Skeletal muscle satellite cell (primary cell): ENCODE data around the gene ZSWIM9.

Experiments
- H3K27me3 ChIP-seq: 2 replicates; pipeline ENCODE4 v1.7.0; 2013; ENCODE audit warnings: low read length; ENCODE audit not compliant: control insufficient read depth, insufficient read depth
- H3K36me3 ChIP-seq: 2 replicates; pipeline ENCODE4 v1.7.0; 2013; ENCODE audit warnings: mild to moderate bottlenecking, control low read depth, low read length; ENCODE audit not compliant: insufficient read depth
- H3K4me1 ChIP-seq: 2 replicates; pipeline ENCODE4 v1.7.0; 2013; ENCODE audit warnings: low read length; ENCODE audit not compliant: control insufficient read depth, insufficient read depth
- H3K4me2 ChIP-seq: 2 replicates; pipeline ENCODE4 v1.7.0; 2013; ENCODE audit warnings: mild to moderate bottlenecking, low read length
- H3K4me3 ChIP-seq: 2 replicates; pipeline ENCODE4 v1.7.0; 2013; ENCODE audit warnings: low read length
- H3K9ac ChIP-seq: 2 replicates; pipeline ENCODE4 v1.7.0; 2013; ENCODE audit warnings: mild to moderate bottlenecking, low read depth, low read length, moderate library complexity
- H3K9me3 ChIP-seq: replicated peaks from 2 replicates; pipeline ENCODE4 v1.7.0; 2013; ENCODE audit warnings: mild to moderate bottlenecking, control low read depth, low read length

Gene ZSWIM9

DNA sequence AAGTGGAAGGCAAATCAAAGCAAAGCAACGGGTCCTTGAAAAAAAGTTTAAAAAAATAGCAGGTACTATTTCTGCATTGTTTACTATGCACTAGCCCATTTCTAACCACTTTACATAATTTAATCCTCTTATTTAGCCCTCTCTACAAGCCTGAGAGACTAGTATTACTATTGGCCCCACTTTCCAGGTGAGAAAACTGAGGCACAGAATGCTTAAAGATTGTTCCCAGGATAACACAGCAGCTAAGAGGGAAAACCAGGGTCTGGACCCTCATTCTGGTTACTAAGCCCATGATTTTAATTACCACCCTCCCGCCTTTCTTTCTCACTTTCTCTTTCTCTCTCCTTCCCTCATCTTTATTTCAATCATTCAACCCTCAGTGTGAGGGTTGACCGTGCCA, 5.7 kb downstream of the ZSWIM9 start:
- Histone ChIP-seq H3K4me1 (peaks cover 1% of the 10 kb centered on the region), H3K27me3 (no peaks in the 10 kb centered on the region), H3K4me2 (no peak overlapping the region), H3K36me3 (peaks cover 25% of the 10 kb centered on the region), H3K4me3 (no peak overlapping the region), H3K9ac (no peak overlapping the region), H3K9me3 (peaks cover 2% of the 10 kb centered on the region)

- H3K9ac ChIP-seq, result no peak overlapping the region
- H3K4me3 ChIP-seq, result no peak overlapping the region
- H3K36me3 ChIP-seq, result peaks cover 12% of the 10 kb centered on the region
- H3K9me3 ChIP-seq, result peaks cover 6% of the 10 kb centered on the region
- no peaks in the 10 kb centered on the region for H3K4me1 ChIP-seq
- no peak overlapping the region for H3K4me2 ChIP-seq
- H3K27me3 ChIP-seq, result no peaks in the 10 kb centered on the region
Measured at GRCh38 chr19:48181505-48181904, 11.0 kb downstream of the ZSWIM9 start.

GRCh38 chr19:48182434-48182833, 12.0 kb downstream of the ZSWIM9 start:
- Histone ChIP-seq H3K9me3 (peaks cover 6% of the 10 kb centered on the region), H3K4me2 (no peak overlapping the region), H3K9ac (no peak overlapping the region), H3K27me3 (no peaks in the 10 kb centered on the region), H3K4me3 (no peak overlapping the region), H3K36me3 (peaks cover 12% of the 10 kb centered on the region), H3K4me1 (no peaks in the 10 kb centered on the region)

GRCh38 chr19:48183356-48183755, 12.9 kb downstream of the ZSWIM9 start:
- no peak overlapping the region for H3K4me3 ChIP-seq
- peaks cover 12% of the 10 kb centered on the region for H3K36me3 ChIP-seq

DNA sequence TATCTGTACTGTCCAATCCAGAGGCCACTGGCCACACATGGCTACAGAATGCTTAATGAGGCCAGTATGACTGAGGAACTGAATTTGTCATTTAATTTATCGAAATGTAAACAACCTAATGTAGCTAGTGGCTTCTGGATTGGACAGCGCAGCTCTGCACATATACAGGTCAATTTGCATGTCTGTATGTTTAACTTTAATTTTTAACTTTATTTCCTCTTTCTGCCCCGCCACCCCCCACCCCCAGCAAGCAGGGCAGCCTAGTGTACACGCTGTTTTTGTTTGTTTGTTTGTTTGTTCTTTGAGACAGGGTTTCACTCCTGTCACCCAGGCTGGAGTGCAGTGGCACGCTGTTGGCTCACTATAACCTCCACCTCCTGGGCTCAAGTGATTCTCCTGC, 15.5 kb downstream of the ZSWIM9 start:
- Histone ChIP-seq H3K9me3 (peaks cover 6% of the 10 kb centered on the region), H3K36me3 (peaks cover 11% of the 10 kb centered on the region), H3K4me3 (no peak overlapping the region), H3K4me2 (no peak overlapping the region), H3K4me1 (no peaks in the 10 kb centered on the region), H3K27me3 (no peaks in the 10 kb centered on the region), H3K9ac (no peak overlapping the region)

More at GRCh38 chr19:48183356-48183755, 12.9 kb downstream of the ZSWIM9 start:
- Histone ChIP-seq H3K27me3 (no peaks in the 10 kb centered on the region), H3K4me1 (no peaks in the 10 kb centered on the region), H3K4me2 (no peak overlapping the region), H3K9me3 (peaks cover 6% of the 10 kb centered on the region), H3K9ac (no peak overlapping the region)

DNA sequence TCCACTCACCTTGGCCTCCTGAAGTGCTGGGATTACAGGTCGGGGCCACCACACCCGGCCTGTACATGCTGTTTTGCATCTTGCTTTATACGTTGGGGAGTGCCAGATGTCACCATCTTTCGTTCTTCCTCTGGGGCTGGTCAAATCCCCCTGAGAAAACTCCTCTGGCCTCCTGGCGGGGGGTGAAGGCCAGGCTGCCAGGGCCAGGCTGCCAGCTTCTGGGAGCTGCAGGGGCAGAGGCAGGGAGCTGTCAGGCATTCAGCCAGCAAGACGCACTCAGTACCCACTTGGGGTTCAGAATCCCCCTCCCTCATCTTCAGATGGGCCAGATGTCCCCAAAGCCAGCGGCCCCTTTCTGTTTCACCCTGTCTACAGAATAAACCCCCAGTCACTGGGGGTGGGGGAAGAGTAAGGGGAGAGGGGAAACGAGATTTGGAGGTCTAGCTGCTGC, 16.1 kb downstream of the ZSWIM9 start:
- H3K9me3 ChIP-seq, result peaks cover 1% of the 10 kb centered on the region
- H3K4me3 ChIP-seq, result no peak overlapping the region
- no peaks in the 10 kb centered on the region for H3K27me3 ChIP-seq
- H3K4me2 ChIP-seq, result no peak overlapping the region
- H3K36me3 ChIP-seq, result peaks cover 7% of the 10 kb centered on the region
- no peak overlapping the region for H3K9ac ChIP-seq
- H3K4me1 ChIP-seq, result no peaks in the 10 kb centered on the region

DNA sequence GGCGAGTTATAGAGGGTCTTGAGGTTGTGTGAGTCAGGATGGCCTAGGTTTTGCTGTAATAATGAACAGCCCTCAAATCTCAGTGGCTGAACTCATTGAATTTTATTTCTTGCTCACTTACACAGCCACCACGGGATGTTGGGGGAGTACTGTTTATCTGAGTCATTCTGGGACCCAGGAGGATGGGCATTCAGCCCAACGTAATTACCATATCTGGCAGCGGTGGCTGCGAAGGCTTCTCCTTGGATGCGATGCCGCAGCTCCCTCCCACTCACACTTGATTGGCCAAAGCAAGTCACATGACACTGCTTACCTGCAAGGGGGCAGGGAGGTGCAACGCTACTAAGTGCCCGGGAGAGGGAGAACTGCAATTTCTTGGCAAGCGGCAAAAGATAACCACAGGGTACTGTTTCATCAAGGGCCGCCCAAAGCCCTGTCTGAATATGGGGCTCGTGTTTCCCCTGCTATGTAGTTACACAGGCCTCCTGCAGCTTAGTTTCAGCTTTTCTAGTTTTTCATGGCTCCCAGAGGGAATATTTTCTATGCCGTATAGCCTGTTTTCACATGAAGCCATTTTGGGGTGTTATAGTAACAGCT, 19.9 kb downstream of the ZSWIM9 start:
- Histone ChIP-seq H3K36me3 (peaks cover 2% of the 10 kb centered on the region), H3K27me3 (no peaks in the 10 kb centered on the region), H3K9ac (no peak overlapping the region), H3K9me3 (no peaks in the 10 kb centered on the region), H3K4me3 (no peak overlapping the region), H3K4me2 (no peak overlapping the region), H3K4me1 (no peaks in the 10 kb centered on the region)

GRCh38 chr19:48190885-48191284, 20.4 kb downstream of the ZSWIM9 start:
- H3K9ac ChIP-seq, result no peak overlapping the region
- H3K4me3 ChIP-seq, result no peak overlapping the region
- H3K36me3 ChIP-seq, result peaks cover 2% of the 10 kb centered on the region
- H3K4me1 ChIP-seq, result no peaks in the 10 kb centered on the region
- no peaks in the 10 kb centered on the region for H3K27me3 ChIP-seq
- H3K4me2 ChIP-seq, result no peak overlapping the region
- no peaks in the 10 kb centered on the region for H3K9me3 ChIP-seq

- Histone ChIP-seq H3K4me3 (no peak overlapping the region), H3K27me3 (no peaks in the 10 kb centered on the region), H3K4me2 (no peak overlapping the region), H3K4me1 (no peaks in the 10 kb centered on the region), H3K9me3 (no peaks in the 10 kb centered on the region), H3K9ac (no peak overlapping the region), H3K36me3 (peaks cover 2% of the 10 kb centered on the region)
Measured at GRCh38 chr19:48192750-48193149, 22.3 kb downstream of the ZSWIM9 start.

- Histone ChIP-seq H3K9ac (no peak overlapping the region), H3K9me3 (no peaks in the 10 kb centered on the region), H3K36me3 (no peaks in the 10 kb centered on the region)
Measured at GRCh38 chr19:48194041-48194843, 23.8 kb downstream of the ZSWIM9 start.

GRCh38 chr19:48194844-48195830, 24.7 kb downstream of the ZSWIM9 start:
- Histone ChIP-seq H3K4me3 (no peak overlapping the region), H3K9me3 (no peaks in the 10 kb centered on the region), H3K4me2 (no peak overlapping the region), H3K27me3 (no peaks in the 10 kb centered on the region), H3K36me3 (no peaks in the 10 kb centered on the region), H3K4me1 (no peaks in the 10 kb centered on the region), H3K9ac (no peak overlapping the region)

More at GRCh38 chr19:48194041-48194843, 23.8 kb downstream of the ZSWIM9 start:
- H3K4me2 ChIP-seq, result no peak overlapping the region
- H3K4me1 ChIP-seq, result no peaks in the 10 kb centered on the region
- H3K4me3 ChIP-seq, result no peak overlapping the region
- no peaks in the 10 kb centered on the region for H3K27me3 ChIP-seq
